Hepatocyte (in vitro differentiated cells): ENCODE measurements around the gene C5orf47.

Experiments
- EZH2 ChIP-seq: fragments of 200-600 bp; sonication (generic); IDR thresholded peaks from 2 replicates; pipeline ENCODE4 v1.6.1; 2016; ENCODE audit warnings: antibody characterized with exemption, mild to moderate bottlenecking, borderline replicate concordance
- TF ChIP-seq, protein P1 (sequence below): fragments of 200-600 bp; sonication (generic); IDR thresholded peaks from 2 replicates; pipeline ENCODE4 v1.5.1; 2016; ENCODE audit warnings: antibody characterized with exemption, mild to moderate bottlenecking; ENCODE audit not compliant: poor library complexity

DNA sequence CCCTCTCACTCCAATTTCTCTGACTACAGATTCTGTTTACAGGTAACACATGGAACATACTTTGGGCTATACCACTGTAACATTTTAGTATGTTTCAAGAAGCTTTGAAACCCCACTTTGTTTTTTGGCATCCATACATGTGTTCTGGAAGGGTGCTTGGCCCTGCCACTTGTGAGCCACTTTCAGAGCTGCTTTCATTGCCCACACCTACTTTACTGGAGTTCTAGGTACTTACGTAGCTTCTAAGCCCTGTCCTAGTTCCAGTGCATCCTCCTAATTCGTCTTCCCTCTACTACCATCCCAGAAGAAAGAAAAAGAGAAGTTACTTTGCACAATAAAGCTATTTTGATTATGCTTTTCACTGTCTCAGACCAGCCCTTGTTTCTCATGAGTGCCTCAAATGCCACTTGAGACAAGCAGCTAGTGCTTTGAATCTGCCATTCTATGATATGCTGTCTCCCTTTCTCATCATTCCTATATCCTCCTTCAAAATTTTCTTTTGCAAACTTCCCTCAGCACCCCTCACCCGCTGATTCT, 26.5 kb upstream of the C5orf47 start:
- no peak for TF ChIP-seq EZH2
- TF ChIP-seq, protein P1, sequence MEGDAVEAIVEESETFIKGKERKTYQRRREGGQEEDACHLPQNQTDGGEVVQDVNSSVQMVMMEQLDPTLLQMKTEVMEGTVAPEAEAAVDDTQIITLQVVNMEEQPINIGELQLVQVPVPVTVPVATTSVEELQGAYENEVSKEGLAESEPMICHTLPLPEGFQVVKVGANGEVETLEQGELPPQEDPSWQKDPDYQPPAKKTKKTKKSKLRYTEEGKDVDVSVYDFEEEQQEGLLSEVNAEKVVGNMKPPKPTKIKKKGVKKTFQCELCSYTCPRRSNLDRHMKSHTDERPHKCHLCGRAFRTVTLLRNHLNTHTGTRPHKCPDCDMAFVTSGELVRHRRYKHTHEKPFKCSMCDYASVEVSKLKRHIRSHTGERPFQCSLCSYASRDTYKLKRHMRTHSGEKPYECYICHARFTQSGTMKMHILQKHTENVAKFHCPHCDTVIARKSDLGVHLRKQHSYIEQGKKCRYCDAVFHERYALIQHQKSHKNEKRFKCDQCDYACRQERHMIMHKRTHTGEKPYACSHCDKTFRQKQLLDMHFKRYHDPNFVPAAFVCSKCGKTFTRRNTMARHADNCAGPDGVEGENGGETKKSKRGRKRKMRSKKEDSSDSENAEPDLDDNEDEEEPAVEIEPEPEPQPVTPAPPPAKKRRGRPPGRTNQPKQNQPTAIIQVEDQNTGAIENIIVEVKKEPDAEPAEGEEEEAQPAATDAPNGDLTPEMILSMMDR = no peak
